HepG2 (cell line): ENCODE results near the gene RBP3. TPM values are rescaled to one million over a fixed set of nuclear protein-coding genes. Genes with fewer than 3 reads are reported as not detected.
A peak's percentile ranks its signal among the peaks of the same experiment; 100 is the strongest.

Source experiments
- ATAC-seq: fragments of 200-7000 bp; cut with Tn5 transposase; 3 replicates; pipeline ENCODE4 v1.9.1; 2020; ENCODE audit warnings: mild to moderate bottlenecking, moderate library complexity
- BruUV-seq: library from RNA; stranded (reverse); fragments of 400-500 nt; replicated peaks from 2 replicates; lab custom pipeline; 2021; lab: Mats Ljungman, UMichigan
- CTCF ChIA-PET: fragments of 300-600 bp; formaldehyde crosslinking; extraction: SDS; loops from one replicate; lab custom pipeline; 2021; ENCODE audit warnings: low total read pairs, inconsistent platforms, low intra/inter-chr PET ratio; lab: Yijun Ruan, JAX
- POLR2A ChIA-PET: fragments of 350-600 bp; sonication (Branson Sonifier 250); formaldehyde crosslinking; loops from one replicate; lab custom pipeline; 2020; ENCODE audit warnings: antibody characterized with exemption, inconsistent platforms; lab: Yijun Ruan, JAX
- DNase-seq: peaks from one replicate; pipeline ENCODE4 v3.0.0-alpha.2; 2015; ENCODE audit warnings: low spot score
- FAIRE-seq: peaks from 3 replicates; lab custom pipeline; 2011; peaks lifted over from hg19 to GRCh38; lab: Jason Lieb, UNC
- H2AFZ ChIP-seq: one replicate; pipeline ENCODE4 v1.6.1; 2011; ENCODE audit warnings: low read length, inconsistent platforms
- H3K27ac ChIP-seq: fragments of 300-600 bp; 3 replicates; pipeline ENCODE4 v1.8.0; 2011; ENCODE audit warnings: mixed run types, mild to moderate bottlenecking, mixed read lengths, low read length, inconsistent platforms; ENCODE audit not compliant: insufficient read depth; ENCODE audit errors: extremely low read length
- H3K27me3 ChIP-seq, 2 experiments: fragments of 200-600 bp in 1 of 2; 2 replicates in 1 of 2; 3 replicates in 1 of 2; pipeline versions ENCODE4 v1.6.0 to v1.8.0; 2011; ENCODE audit warnings: low read length in 2 of 2, mild to moderate bottlenecking in 2 of 2, moderate library complexity in 2 of 2, inconsistent platforms in 1 of 2; ENCODE audit not compliant: insufficient read depth in 2 of 2, control insufficient read depth in 1 of 2
- H3K36me3 ChIP-seq, 2 experiments: fragments of 200-600 bp in 1 of 2; replicated peaks in 1 of 2; 2 replicates in 1 of 2; 3 replicates in 1 of 2; pipeline versions ENCODE4 v1.5.1 to v1.8.0; 2011; ENCODE audit warnings: low read length in 2 of 2, inconsistent platforms in 1 of 2; ENCODE audit not compliant: insufficient read depth in 2 of 2, control insufficient read depth in 1 of 2
- H3K4me1 ChIP-seq: 2 replicates; pipeline ENCODE4 v1.5.1; 2012; ENCODE audit warnings: low read length, inconsistent platforms; ENCODE audit not compliant: insufficient read depth
- H3K4me2 ChIP-seq: 2 replicates; pipeline ENCODE4 v1.6.0; 2011; ENCODE audit warnings: low read depth, low read length, inconsistent platforms
- H3K4me3 ChIP-seq, 3 experiments: fragments of 200-600 bp in 1 of 3; sonication (generic), shearing (Covaris generic) in 1 of 3; replicated peaks in 1 of 3; 2 replicates each; pipeline ENCODE4 v1.5.1; 2011 to 2016; ENCODE audit warnings: low read length in 3 of 3, inconsistent platforms in 2 of 3, low read depth in 2 of 3, mild to moderate bottlenecking in 2 of 3, control low read depth in 1 of 3, mixed read lengths in 1 of 3; ENCODE audit not compliant: insufficient read depth in 1 of 3
- H3K79me2 ChIP-seq: one replicate; pipeline ENCODE4 v1.6.1; 2011; ENCODE audit warnings: low read length, inconsistent platforms; ENCODE audit not compliant: insufficient read depth
- H3K9ac ChIP-seq: 2 replicates; pipeline ENCODE4 v1.6.0; 2011; ENCODE audit warnings: mild to moderate bottlenecking, low read depth, low read length, inconsistent platforms; ENCODE audit not compliant: insufficient read depth
- H3K9me3 ChIP-seq: 2 replicates; pipeline ENCODE4 v1.5.1; 2012; ENCODE audit warnings: mild to moderate bottlenecking, low read length
- H4K20me1 ChIP-seq: 2 replicates; pipeline ENCODE4 v1.6.0; 2011; ENCODE audit warnings: inconsistent platforms, mild to moderate bottlenecking, low read length, moderate library complexity; ENCODE audit not compliant: insufficient read depth
- ELF3 ChIP-seq: IDR thresholded peaks from 2 replicates; pipeline ENCODE4 v1.6.1; 2016; ENCODE audit warnings: missing genetic modification reagents, missing compliant biosample characterization
- FOSL2 ChIP-seq: sonication (generic); formaldehyde crosslinking; IDR thresholded peaks from 2 replicates; pipeline ENCODE4 v1.4.0; 2020; ENCODE audit warnings: missing genetic modification reagents
- HMG20A ChIP-seq: IDR thresholded peaks from 2 replicates; pipeline ENCODE4 v1.6.1; 2016; ENCODE audit warnings: borderline replicate concordance
- MAFF ChIP-seq: IDR thresholded peaks from 2 replicates; pipeline ENCODE4 v1.6.1; 2011; ENCODE audit warnings: low read depth, low read length, improper control_type of control experiment
- MAFK ChIP-seq, 2 experiments: IDR thresholded peaks in 1 of 2; conservative IDR thresholded peaks in 1 of 2; 2 replicates each; pipeline ENCODE4 v1.6.1; 2011; ENCODE audit warnings: improper control_type of control experiment in 2 of 2, low read length in 2 of 2
- MTF2 ChIP-seq: sonication (generic); formaldehyde crosslinking; IDR thresholded peaks from 2 replicates; pipeline ENCODE4 v1.5.0; 2020; ENCODE audit warnings: missing genetic modification reagents, borderline replicate concordance
- NR2F6 ChIP-seq, 2 experiments: IDR thresholded peaks; 2 replicates each; pipeline ENCODE4 v1.6.1; 2016; ENCODE audit warnings: antibody characterized with exemption in 1 of 2, mild to moderate bottlenecking in 1 of 2
- TRIM24 ChIP-seq: sonication (generic); formaldehyde crosslinking; IDR thresholded peaks from 2 replicates; pipeline ENCODE4 v1.8.0; 2022; ENCODE audit warnings: mild to moderate bottlenecking, missing genetic modification reagents
- ZFP36 ChIP-seq: fragments of 150-350 bp; IDR thresholded peaks from 2 replicates; pipeline ENCODE4 v1.6.1; 2018; ENCODE audit warnings: borderline replicate concordance, low read length, low read depth; ENCODE audit not compliant: partially characterized antibody
- ZNF598 ChIP-seq: sonication (generic); formaldehyde crosslinking; IDR thresholded peaks from 2 replicates; pipeline ENCODE4 v1.5.1; 2020; ENCODE audit warnings: mild to moderate bottlenecking, missing genetic modification reagents, borderline replicate concordance
- WGBS: methylation state at CpG from one replicate; pipeline ENCODE4 v1.1.6; 2017; ENCODE audit warnings: low lambda C conversion rate; 5-methylcytosine and 5-hydroxymethylcytosine counted together
- in situ Hi-C: cut with HindIII; loops from 2 replicates; pipeline ENCODE4 v1.10.0; 2017; ENCODE audit warnings: low pct_unique_long_range_greater_than_20kb; ENCODE audit not compliant: extremely low pct_ligation_motif_present
- intact Hi-C: fragments of 100-400 bp; cut with micrococcal nuclease; formaldehyde crosslinking; loops from one replicate; pipeline ENCODE4 v1.10.0; 2022; ENCODE audit not compliant: unreplicated experiment
- polyA plus RNA-seq, 8 experiments: library from polyadenylated mRNA; depleted of rRNA in 3 of 8; stranded (reverse) in 7 of 8; unstranded in 1 of 8; fragments of >200 nt; fragmentation: Illumina TruSeq in 4 of 8; extraction: Trizol in 4 of 8; gene quantifications; 2 replicates each; pipeline versions ENCODE4 v1.2.1 to v1.2.3, GENCODE V29; 2011 to 2016; ENCODE audit warnings: low read depth in 4 of 8, missing spikeins in 1 of 8, mixed read lengths in 1 of 8; ENCODE audit not compliant: insufficient read depth in 1 of 8
- total RNA-seq, 5 experiments: library from RNA; depleted of rRNA; stranded (reverse); fragments of >200 nt; fragmentation: Illumina TruSeq; extraction: Trizol; gene quantifications; 2 replicates each; pipeline ENCODE4 v1.2.3, GENCODE V29; 2016; ENCODE audit warnings: low read depth in 1 of 5
- TF ChIP-seq, protein P1 (sequence below): sonication (generic); formaldehyde crosslinking; IDR thresholded peaks from 2 replicates; pipeline ENCODE4 v1.4.0; 2020; ENCODE audit warnings: missing genetic modification reagents
- TF ChIP-seq, protein P2 (sequence below): IDR thresholded peaks from 2 replicates; pipeline ENCODE4 v1.4.0; 2020; ENCODE audit warnings: mild to moderate bottlenecking, missing genetic modification reagents

RBP3 gene
- total and polyA plus RNA-seq, 2 of the 13 experiments (the other 11 are each of a cell fraction or from before 2014, with no cell fraction given), result not detected

DNA sequence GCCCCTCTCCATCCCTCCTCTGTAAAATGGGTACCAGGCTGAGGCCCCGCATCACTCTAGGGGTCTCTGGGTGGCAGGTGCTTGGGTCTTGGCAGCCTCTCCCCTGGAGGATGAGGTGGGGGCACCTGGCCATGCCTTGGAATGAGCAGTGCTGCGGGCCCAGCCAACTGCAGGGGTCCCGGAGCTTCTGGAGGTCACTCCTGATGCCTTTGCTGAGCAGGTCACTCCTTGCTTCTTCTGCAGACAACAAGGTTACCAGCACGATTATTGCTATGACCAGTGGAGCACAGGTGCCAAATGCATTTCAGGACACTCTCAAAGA lies 58.3 kb downstream of the RBP3 start:
- no peak for FAIRE-seq
- 0% methylated on average over 1 of the region's 4 CpGs for WGBS
- H3K27me3 ChIP-seq, result no peaks in the 10 kb centered on the region; a peak in 1 of 5 replicates
- no peak for DNase-seq
- no peak overlapping the region for H3K4me3 ChIP-seq
- H3K9me3 ChIP-seq, result no peaks in the 10 kb centered on the region
- H3K4me1 ChIP-seq, result peaks cover 34% of the 10 kb centered on the region
- no peaks in the 10 kb centered on the region for H3K36me3 ChIP-seq
- no peak overlapping the region for H3K9ac ChIP-seq
- no peak overlapping the region for H3K4me2 ChIP-seq
- H3K79me2 ChIP-seq, result no peaks in the 10 kb centered on the region
- ChIA-PET CTCF (no interaction called here), POLR2A (no interaction called here)
- no peak overlapping the region for H3K27ac ChIP-seq
- BruUV-seq, result no TSS peak
- intact Hi-C loops (no loop called here), in situ Hi-C loops (no loop called here)
- TF ChIP-seq NR2F6 (IDR thresholded peaks at IDR 0.05) (no peak), NR2F6 (CRISPR knock-in tag; IDR thresholded peaks at IDR 0.05) (no peak), TRIM24 (CRISPR knock-in tag) (no peak)
- no peak overlapping the region for H2AFZ ChIP-seq
- H4K20me1 ChIP-seq, result no peaks in the 10 kb centered on the region
- ATAC-seq, result no peak

DNA sequence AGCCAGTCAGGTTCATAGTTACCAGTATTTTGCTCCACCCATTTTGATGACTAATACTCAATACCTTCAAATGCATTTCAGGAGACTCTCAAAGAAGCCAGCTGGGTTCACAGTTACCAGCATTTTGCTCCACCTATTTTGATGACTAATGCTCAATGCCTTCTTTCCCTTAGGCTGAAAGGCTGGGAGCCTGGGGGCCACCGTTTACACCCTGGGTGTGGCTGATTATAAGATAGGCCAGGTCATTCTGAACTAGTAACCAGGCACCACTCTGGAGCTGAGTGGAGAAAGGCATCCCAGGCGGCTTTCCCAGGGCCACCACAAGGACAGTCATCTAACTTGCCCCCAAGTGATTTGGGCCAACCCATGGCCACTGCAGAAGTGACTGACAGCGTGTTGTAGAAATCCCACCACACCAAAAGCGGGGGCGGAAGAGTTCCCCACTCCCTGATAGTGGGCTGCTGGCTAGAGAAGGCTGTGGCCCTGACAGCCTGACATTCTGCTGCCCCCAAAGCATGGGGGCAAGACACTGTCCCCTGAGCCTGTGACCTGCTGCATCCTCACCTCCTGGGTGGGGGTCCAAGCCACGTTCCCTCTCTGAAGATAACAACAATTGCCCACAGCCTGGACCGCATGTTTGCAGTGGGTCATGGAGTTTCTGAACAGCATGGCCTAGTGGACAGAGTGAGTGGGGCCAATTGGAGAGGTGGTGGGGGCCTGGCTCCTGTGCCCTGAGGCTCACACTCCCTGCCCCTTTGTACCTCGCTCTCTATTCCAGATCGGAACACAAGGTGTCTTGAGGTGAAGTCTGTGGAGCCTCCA lies 58.9 kb downstream of the RBP3 start:
- H3K79me2 ChIP-seq, result no peaks in the 10 kb centered on the region
- H3K9ac ChIP-seq, result no peak overlapping the region
- ChIA-PET POLR2A (no interaction called here), CTCF (no interaction called here)
- FAIRE-seq (no peak), ATAC-seq (peak; percentile 22), DNase-seq (peak; percentile 80)
- no peak overlapping the region for H3K4me2 ChIP-seq
- BruUV-seq, result no TSS peak
- in situ Hi-C loops, result no loop called here
- H3K9me3 ChIP-seq, result no peaks in the 10 kb centered on the region
- no peak overlapping the region for H3K27ac ChIP-seq
- no peaks in the 10 kb centered on the region; a peak in 1 of 5 replicates for H3K27me3 ChIP-seq
- WGBS, result 63% methylated on average over 3 of the region's 9 CpGs
- H3K4me1 ChIP-seq, result peaks cover 28% of the 10 kb centered on the region
- H2AFZ ChIP-seq, result no peak overlapping the region
- no peaks in the 10 kb centered on the region for H3K36me3 ChIP-seq
- intact Hi-C loops, result no loop called here
- no peak overlapping the region for H3K4me3 ChIP-seq
- H4K20me1 ChIP-seq, result no peaks in the 10 kb centered on the region
- peak; percentile 61 to 71 for TF ChIP-seq MAFK (conservative IDR thresholded peaks at IDR 0.05 in 1 of 2, IDR thresholded peaks at IDR 0.05 in 1 of 2; ENCODE audit: low read length in 2 of 2)
- TF ChIP-seq ZFP36, result no peak
- no peak for TF ChIP-seq ZNF598 (CRISPR knock-in tag)
- TF ChIP-seq, protein P1, sequence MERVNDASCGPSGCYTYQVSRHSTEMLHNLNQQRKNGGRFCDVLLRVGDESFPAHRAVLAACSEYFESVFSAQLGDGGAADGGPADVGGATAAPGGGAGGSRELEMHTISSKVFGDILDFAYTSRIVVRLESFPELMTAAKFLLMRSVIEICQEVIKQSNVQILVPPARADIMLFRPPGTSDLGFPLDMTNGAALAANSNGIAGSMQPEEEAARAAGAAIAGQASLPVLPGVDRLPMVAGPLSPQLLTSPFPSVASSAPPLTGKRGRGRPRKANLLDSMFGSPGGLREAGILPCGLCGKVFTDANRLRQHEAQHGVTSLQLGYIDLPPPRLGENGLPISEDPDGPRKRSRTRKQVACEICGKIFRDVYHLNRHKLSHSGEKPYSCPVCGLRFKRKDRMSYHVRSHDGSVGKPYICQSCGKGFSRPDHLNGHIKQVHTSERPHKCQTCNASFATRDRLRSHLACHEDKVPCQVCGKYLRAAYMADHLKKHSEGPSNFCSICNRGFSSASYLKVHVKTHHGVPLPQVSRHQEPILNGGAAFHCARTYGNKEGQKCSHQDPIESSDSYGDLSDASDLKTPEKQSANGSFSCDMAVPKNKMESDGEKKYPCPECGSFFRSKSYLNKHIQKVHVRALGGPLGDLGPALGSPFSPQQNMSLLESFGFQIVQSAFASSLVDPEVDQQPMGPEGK (CRISPR knock-in tag), result 0 out of 2 replicates have a peak, but pooled peaks have one; percentile 16
- peak; percentile 22; the same call in 1 of the 2 replicates for TF ChIP-seq ELF3 (CRISPR knock-in tag)
- peak; percentile 86 for TF ChIP-seq FOSL2 (CRISPR knock-in tag)
- TF ChIP-seq MAFF, result peak; percentile 74
- TF ChIP-seq MTF2 (CRISPR knock-in tag), result no peak
- TF ChIP-seq, protein P2, sequence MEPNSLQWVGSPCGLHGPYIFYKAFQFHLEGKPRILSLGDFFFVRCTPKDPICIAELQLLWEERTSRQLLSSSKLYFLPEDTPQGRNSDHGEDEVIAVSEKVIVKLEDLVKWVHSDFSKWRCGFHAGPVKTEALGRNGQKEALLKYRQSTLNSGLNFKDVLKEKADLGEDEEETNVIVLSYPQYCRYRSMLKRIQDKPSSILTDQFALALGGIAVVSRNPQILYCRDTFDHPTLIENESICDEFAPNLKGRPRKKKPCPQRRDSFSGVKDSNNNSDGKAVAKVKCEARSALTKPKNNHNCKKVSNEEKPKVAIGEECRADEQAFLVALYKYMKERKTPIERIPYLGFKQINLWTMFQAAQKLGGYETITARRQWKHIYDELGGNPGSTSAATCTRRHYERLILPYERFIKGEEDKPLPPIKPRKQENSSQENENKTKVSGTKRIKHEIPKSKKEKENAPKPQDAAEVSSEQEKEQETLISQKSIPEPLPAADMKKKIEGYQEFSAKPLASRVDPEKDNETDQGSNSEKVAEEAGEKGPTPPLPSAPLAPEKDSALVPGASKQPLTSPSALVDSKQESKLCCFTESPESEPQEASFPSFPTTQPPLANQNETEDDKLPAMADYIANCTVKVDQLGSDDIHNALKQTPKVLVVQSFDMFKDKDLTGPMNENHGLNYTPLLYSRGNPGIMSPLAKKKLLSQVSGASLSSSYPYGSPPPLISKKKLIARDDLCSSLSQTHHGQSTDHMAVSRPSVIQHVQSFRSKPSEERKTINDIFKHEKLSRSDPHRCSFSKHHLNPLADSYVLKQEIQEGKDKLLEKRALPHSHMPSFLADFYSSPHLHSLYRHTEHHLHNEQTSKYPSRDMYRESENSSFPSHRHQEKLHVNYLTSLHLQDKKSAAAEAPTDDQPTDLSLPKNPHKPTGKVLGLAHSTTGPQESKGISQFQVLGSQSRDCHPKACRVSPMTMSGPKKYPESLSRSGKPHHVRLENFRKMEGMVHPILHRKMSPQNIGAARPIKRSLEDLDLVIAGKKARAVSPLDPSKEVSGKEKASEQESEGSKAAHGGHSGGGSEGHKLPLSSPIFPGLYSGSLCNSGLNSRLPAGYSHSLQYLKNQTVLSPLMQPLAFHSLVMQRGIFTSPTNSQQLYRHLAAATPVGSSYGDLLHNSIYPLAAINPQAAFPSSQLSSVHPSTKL (CRISPR knock-in tag), result peak; percentile 14; the same call in 1 of the 2 replicates
- no peak for TF ChIP-seq HMG20A (CRISPR knock-in tag)
